Measurements from ENCODE around the gene KCNJ5.

The KCNJ5 gene

GRCh38 chr11:128860571-128861361 is 30.4 kb upstream of the KCNJ5 start:
- no peaks in the 10 kb centered on the region for H4K20me1 ChIP-seq (ENCODE audit: insufficient read depth, low read length)
- no peaks in the 10 kb centered on the region for H3K9me2 ChIP-seq (ENCODE audit: low read depth, low read length)
- H2AFZ ChIP-seq (ENCODE audit: low read length) = no peak overlapping the region
- no peaks in the 10 kb centered on the region for H3K9me3 ChIP-seq (ENCODE audit: low read length)
- no peaks in the 10 kb centered on the region for H3K27me3 ChIP-seq (ENCODE audit: insufficient read depth, low read length)
- no peak for TF ChIP-seq CTCF (IDR thresholded peaks at IDR 0.05; ENCODE audit: low read length)
- TF ChIP-seq EZH2 (IDR thresholded peaks at IDR 0.05; ENCODE audit: borderline replicate concordance, low read length) = no peak
- H3K27ac ChIP-seq (ENCODE audit: low read depth, low read length, poor library complexity, severe bottlenecking) = no peak overlapping the region
- no peak overlapping the region for H3K9ac ChIP-seq (ENCODE audit: low read length)
- H3K4me3 ChIP-seq (ENCODE audit: low read depth, low read length, poor library complexity, severe bottlenecking) = no peak overlapping the region
- peaks cover 9% of the 10 kb centered on the region for H3K4me1 ChIP-seq (ENCODE audit: insufficient read depth, low read length, severe bottlenecking)
- no peak overlapping the region for H3K4me2 ChIP-seq (ENCODE audit: low read length)
- no peaks in the 10 kb centered on the region for H3F3A ChIP-seq (ENCODE audit: insufficient read depth, low read length)
- H3K36me3 ChIP-seq (ENCODE audit: insufficient read depth, low read length) = no peaks in the 10 kb centered on the region
- H3K79me2 ChIP-seq (ENCODE audit: insufficient read depth, low read length) = no peaks in the 10 kb centered on the region

- no peaks in the 10 kb centered on the region for H4K20me1 ChIP-seq (ENCODE audit: insufficient read depth, low read length)
- TF ChIP-seq EZH2 (IDR thresholded peaks at IDR 0.05; ENCODE audit: borderline replicate concordance, low read length) (no peak), CTCF (IDR thresholded peaks at IDR 0.05; ENCODE audit: low read length) (no peak)
- no peak overlapping the region for H3K27ac ChIP-seq (ENCODE audit: low read depth, low read length, poor library complexity, severe bottlenecking)
- H3K36me3 ChIP-seq (ENCODE audit: insufficient read depth, low read length) = no peaks in the 10 kb centered on the region
- no peak overlapping the region for H3K9ac ChIP-seq (ENCODE audit: low read length)
- H3K9me2 ChIP-seq (ENCODE audit: low read depth, low read length) = no peaks in the 10 kb centered on the region
- no peaks in the 10 kb centered on the region for H3K9me3 ChIP-seq (ENCODE audit: low read length)
- H2AFZ ChIP-seq (ENCODE audit: low read length) = no peak overlapping the region
- H3K27me3 ChIP-seq (ENCODE audit: insufficient read depth, low read length) = no peaks in the 10 kb centered on the region
- H3F3A ChIP-seq (ENCODE audit: insufficient read depth, low read length) = no peaks in the 10 kb centered on the region
- no peaks in the 10 kb centered on the region for H3K79me2 ChIP-seq (ENCODE audit: insufficient read depth, low read length)
- no peak overlapping the region for H3K4me2 ChIP-seq (ENCODE audit: low read length)
- peaks cover 9% of the 10 kb centered on the region for H3K4me1 ChIP-seq (ENCODE audit: insufficient read depth, low read length, severe bottlenecking)
- no peak overlapping the region for H3K4me3 ChIP-seq (ENCODE audit: low read depth, low read length, poor library complexity, severe bottlenecking)
These were observed 28.8 kb upstream of the KCNJ5 start for GRCh38 chr11:128862406-128862805.

GRCh38 chr11:128862908-128863660 is 28.1 kb upstream of the KCNJ5 start:
- Histone ChIP-seq H3K27me3 (ENCODE audit: insufficient read depth, low read length) (no peaks in the 10 kb centered on the region), H3K9me3 (ENCODE audit: low read length) (no peaks in the 10 kb centered on the region), H3K79me2 (ENCODE audit: insufficient read depth, low read length) (no peaks in the 10 kb centered on the region), H3K9me2 (ENCODE audit: low read depth, low read length) (no peaks in the 10 kb centered on the region), H3K4me1 (ENCODE audit: insufficient read depth, low read length, severe bottlenecking) (peaks cover 9% of the 10 kb centered on the region), H3K9ac (ENCODE audit: low read length) (no peak overlapping the region), H3K4me2 (ENCODE audit: low read length) (no peak overlapping the region), H3F3A (ENCODE audit: insufficient read depth, low read length) (no peaks in the 10 kb centered on the region), H3K27ac (ENCODE audit: low read depth, low read length, poor library complexity, severe bottlenecking) (no peak overlapping the region), H4K20me1 (ENCODE audit: insufficient read depth, low read length) (no peaks in the 10 kb centered on the region), H3K4me3 (ENCODE audit: low read depth, low read length, poor library complexity, severe bottlenecking) (no peak overlapping the region), H3K36me3 (ENCODE audit: insufficient read depth, low read length) (no peaks in the 10 kb centered on the region), H2AFZ (ENCODE audit: low read length) (no peak overlapping the region)
- no peak for TF ChIP-seq CTCF (IDR thresholded peaks at IDR 0.05; ENCODE audit: low read length)
- no peak for TF ChIP-seq EZH2 (IDR thresholded peaks at IDR 0.05; ENCODE audit: borderline replicate concordance, low read length)
